ENCODE measurements around the gene GRB10. TPM values are rescaled to one million over a fixed set of nuclear protein-coding genes. Genes with fewer than 3 reads are reported as not detected.

Gene GRB10
- total and polyA plus RNA-seq, 2 donors (not counting 3 experiments of a cell fraction or from before 2014, with no cell fraction given) = 43.7 to 240 TPM

DNA sequence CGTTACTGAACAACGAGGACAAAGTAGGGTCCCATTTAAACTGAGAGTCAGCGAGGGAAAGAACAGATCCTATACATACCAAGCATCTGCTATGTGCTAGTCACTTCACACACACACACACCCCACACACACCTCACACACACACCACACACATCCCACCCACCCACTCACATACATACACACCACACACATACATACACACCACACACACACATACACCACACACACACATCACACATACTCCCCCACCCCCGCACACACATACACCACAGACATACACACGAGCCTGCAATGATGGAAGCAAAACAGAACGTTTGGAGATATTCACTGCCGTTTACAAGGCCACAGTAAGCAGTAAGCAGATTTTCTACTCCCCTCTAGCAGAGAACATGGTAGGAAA, 607 bp upstream of the GRB10 start:
- DNase-seq (ENCODE audit: low read depth, low spot score) = no peak
- peaks cover 0 to 3% of the 10 kb centered on the region in 2 experiments for H3K36me3 ChIP-seq (ENCODE audit: control insufficient read depth in 2 of 2, extremely low read depth in 1 of 2, insufficient read depth in 2 of 2, low read length in 2 of 2)
- peaks cover 99% of the 10 kb centered on the region for H3K79me2 ChIP-seq (ENCODE audit: control insufficient read depth, insufficient read depth, low read length)
- H3K27ac ChIP-seq (ENCODE audit: insufficient read depth, low read depth, low read length) = no peak overlapping the region
- intact Hi-C loops (cut with micrococcal nuclease) (loop anchor here (2.0 kb wide), 3 partner anchors 55 to 285 kb away; no protein-coding TSS in a partner anchor), dilution Hi-C loops (cut with MboI; ENCODE audit: extremely low pct_ligation_motif_present, low sequenced_read_pairs) (no loop called here)
- peaks cover 4% of the 10 kb centered on the region for H3K4me1 ChIP-seq (ENCODE audit: control insufficient read depth, extremely low read depth, insufficient read depth, low read length)
- CTCF ChIA-PET = interaction anchor here (0.8 to 1.5 kb wide), 3 partner anchors 358 to 377 kb away, joined by 3 to 9 read pairs (median 4); no protein-coding TSS in a partner anchor
- no peaks in the 10 kb centered on the region for H3K9me3 ChIP-seq (replicated peaks; ENCODE audit: control insufficient read depth, insufficient read depth, low read length)
- peak overlapping the region in 2 of 3 experiments; percentile 25 to 41 for H3K4me3 ChIP-seq (replicated peaks in 1 of 3; ENCODE audit: insufficient read depth in 1 of 3, low read depth in 1 of 3, low read length in 3 of 3)
- TF ChIP-seq POLR2AphosphoS5 (IDR thresholded peaks at IDR 0.05; ENCODE audit: insufficient read depth, low read depth, low read length) = no peak
- TF ChIP-seq, protein P1, sequence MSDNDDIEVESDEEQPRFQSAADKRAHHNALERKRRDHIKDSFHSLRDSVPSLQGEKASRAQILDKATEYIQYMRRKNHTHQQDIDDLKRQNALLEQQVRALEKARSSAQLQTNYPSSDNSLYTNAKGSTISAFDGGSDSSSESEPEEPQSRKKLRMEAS (IDR thresholded peaks at IDR 0.05; ENCODE audit: insufficient read depth, insufficient read length) = no peak
- TF ChIP-seq JUN (IDR thresholded peaks at IDR 0.05; ENCODE audit: borderline replicate concordance, insufficient read depth, insufficient read length, low read depth) = no peak
- no peak for TF ChIP-seq MYC (IDR thresholded peaks at IDR 0.05; ENCODE audit: low read depth, low read length)
- no peak for TF ChIP-seq GATA2 (IDR thresholded peaks at IDR 0.05; ENCODE audit: insufficient read depth, insufficient read length, low read depth, low read length)
- no peak for TF ChIP-seq POLR2A (IDR thresholded peaks at IDR 0.05; ENCODE audit: low read depth, low read length)
- TF ChIP-seq FOS (IDR thresholded peaks at IDR 0.05; ENCODE audit: borderline replicate concordance, insufficient read depth, low read length) = no peak
- TF ChIP-seq, protein P2, sequence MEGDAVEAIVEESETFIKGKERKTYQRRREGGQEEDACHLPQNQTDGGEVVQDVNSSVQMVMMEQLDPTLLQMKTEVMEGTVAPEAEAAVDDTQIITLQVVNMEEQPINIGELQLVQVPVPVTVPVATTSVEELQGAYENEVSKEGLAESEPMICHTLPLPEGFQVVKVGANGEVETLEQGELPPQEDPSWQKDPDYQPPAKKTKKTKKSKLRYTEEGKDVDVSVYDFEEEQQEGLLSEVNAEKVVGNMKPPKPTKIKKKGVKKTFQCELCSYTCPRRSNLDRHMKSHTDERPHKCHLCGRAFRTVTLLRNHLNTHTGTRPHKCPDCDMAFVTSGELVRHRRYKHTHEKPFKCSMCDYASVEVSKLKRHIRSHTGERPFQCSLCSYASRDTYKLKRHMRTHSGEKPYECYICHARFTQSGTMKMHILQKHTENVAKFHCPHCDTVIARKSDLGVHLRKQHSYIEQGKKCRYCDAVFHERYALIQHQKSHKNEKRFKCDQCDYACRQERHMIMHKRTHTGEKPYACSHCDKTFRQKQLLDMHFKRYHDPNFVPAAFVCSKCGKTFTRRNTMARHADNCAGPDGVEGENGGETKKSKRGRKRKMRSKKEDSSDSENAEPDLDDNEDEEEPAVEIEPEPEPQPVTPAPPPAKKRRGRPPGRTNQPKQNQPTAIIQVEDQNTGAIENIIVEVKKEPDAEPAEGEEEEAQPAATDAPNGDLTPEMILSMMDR (IDR thresholded peaks at IDR 0.05; ENCODE audit: extremely low read depth in 1 of 2, insufficient read depth in 1 of 2, low read depth in 1 of 2, low read length in 2 of 2) = no peak
- TF ChIP-seq EZH2 (IDR thresholded peaks at IDR 0.05; ENCODE audit: borderline replicate concordance, low read depth, low read length, severe bottlenecking) = no peak
- H3K9me1 ChIP-seq (replicated peaks; ENCODE audit: control insufficient read depth, extremely low read depth, insufficient read depth, low read length) = no peaks in the 10 kb centered on the region
- H3K9ac ChIP-seq (replicated peaks; ENCODE audit: extremely low read depth, insufficient read depth, low read length) = peak overlapping the region; percentile 39
- POLR2A ChIA-PET = no interaction called here
- no TSS peak for BruUV-seq (replicated peaks)
- no peak overlapping the region for H2AFZ ChIP-seq (ENCODE audit: low read depth, low read length)
- FAIRE-seq = no peak
- no peaks in the 10 kb centered on the region for H3K27me3 ChIP-seq (ENCODE audit: control insufficient read depth in 2 of 2, insufficient read depth in 2 of 2, low read length in 2 of 2)
- peaks cover 12% of the 10 kb centered on the region for H4K20me1 ChIP-seq (replicated peaks; ENCODE audit: control insufficient read depth, extremely low read depth, insufficient read depth, low read length)
- peak overlapping the region; percentile 53 for H3K4me2 ChIP-seq (ENCODE audit: insufficient read depth, low read length)

All from endothelial cell of umbilical vein (primary cell).